A549 (cell line): ENCODE measurements around the gene ABL1. TPM values are rescaled to one million over a fixed set of nuclear protein-coding genes. Genes with fewer than 3 reads are reported as not detected.

Experiments
- ATAC-seq, 2 experiments: fragments of 200-7000 bp in 1 of 2; fragments of >200 bp in 1 of 2; cut with Nextera tagmentation in 1 of 2; cut with Tn5 transposase in 1 of 2; 3 replicates each; pipeline versions ENCODE4 v1.8.0 to v1.9.1; 2018 to 2020; ENCODE audit warnings: mild to moderate bottlenecking in 1 of 2, moderate library complexity in 1 of 2
- CTCF ChIA-PET: fragments of 300-600 bp; sonication (Branson Sonifier 250); formaldehyde crosslinking; extraction: SDS; loops from one replicate; lab custom pipeline; 2021; ENCODE audit warnings: antibody characterized with exemption, inconsistent platforms; lab: Yijun Ruan, JAX
- POLR2A ChIA-PET: fragments of 350-600 bp; formaldehyde crosslinking; extraction: SDS; loops from one replicate; lab custom pipeline; 2021; ENCODE audit warnings: antibody characterized with exemption, inconsistent platforms; lab: Yijun Ruan, JAX
- DNase-seq, 2 experiments: peaks; one replicate each; pipeline versions ENCODE4 v3.0.0 to v3.0.0-alpha.2; 2011 to 2016; ENCODE audit warnings: low read depth in 1 of 2, low spot score in 1 of 2
- FAIRE-seq: peaks from 2 replicates; lab custom pipeline; 2011; peaks lifted over from hg19 to GRCh38; lab: Jason Lieb, UNC
- H3K27ac ChIP-seq, 2 experiments: fragments of >200 bp; sonication (Bioruptor Twin); formaldehyde crosslinking; 3 replicates each; pipeline ENCODE4 v1.5.1; 2016 to 2017
- H3K4me1 ChIP-seq: fragments of >200 bp; sonication (Bioruptor Twin); formaldehyde crosslinking; 3 replicates; pipeline ENCODE4 v1.6.1; 2016
- H3K4me2 ChIP-seq: fragments of >200 bp; sonication (Bioruptor Twin); formaldehyde crosslinking; 3 replicates; pipeline ENCODE4 v1.6.1; 2016
- H3K4me3 ChIP-seq: fragments of >200 bp; sonication (Bioruptor Twin); formaldehyde crosslinking; 3 replicates; pipeline ENCODE4 v1.5.1; 2016
- H3K9me3 ChIP-seq: fragments of >200 bp; sonication (Bioruptor Twin); formaldehyde crosslinking; 3 replicates; pipeline ENCODE4 v1.6.1; 2016
- ATOH8 ChIP-seq: fragments of 250-450 bp; sonication (Bioruptor Pico); IDR thresholded peaks from 2 replicates; pipeline ENCODE4 v1.5.0; 2020; ENCODE audit warnings: low read depth, mild to moderate bottlenecking, moderate library complexity
- BCL3 ChIP-seq: fragments of >200 bp; sonication (Bioruptor Twin); formaldehyde crosslinking; IDR thresholded peaks from 3 replicates; pipeline ENCODE4 v1.6.1; 2016
- BHLHE40 ChIP-seq: IDR thresholded peaks from 2 replicates; pipeline ENCODE4 v1.6.1; 2012; ENCODE audit warnings: low read depth, low read length, inconsistent platforms
- CEBPB ChIP-seq, 2 experiments: fragments of >200 bp in 1 of 2; sonication (Bioruptor Twin) in 1 of 2; formaldehyde crosslinking in 1 of 2; IDR thresholded peaks; 2 replicates each; pipeline ENCODE4 v1.6.1; 2012 to 2016
- CHD2 ChIP-seq: fragments of 150-350 bp; IDR thresholded peaks from 2 replicates; pipeline ENCODE4 v1.6.1; 2014; ENCODE audit warnings: low read length; ENCODE audit not compliant: partially characterized antibody
- CTCF ChIP-seq: fragments of >200 bp; sonication (Bioruptor Twin); formaldehyde crosslinking; IDR thresholded peaks from 3 replicates; pipeline ENCODE4 v1.5.1; 2016
- E2F6 ChIP-seq: IDR thresholded peaks from 2 replicates; pipeline ENCODE4 v1.6.1; 2012; ENCODE audit warnings: low read depth, borderline replicate concordance
- ELK1 ChIP-seq: fragments of 150-350 bp; IDR thresholded peaks from 2 replicates; pipeline ENCODE4 v1.6.1; 2014; ENCODE audit warnings: low read depth, mild to moderate bottlenecking, low read length
- FOSL2 ChIP-seq, 2 experiments: fragments of 450-650 bp in 1 of 2; fragments of >200 bp in 1 of 2; sonication (Bioruptor Twin) in 1 of 2; formaldehyde crosslinking; IDR thresholded peaks; 2 replicates each; pipeline versions ENCODE4 v1.5.0 to v1.6.1; 2016 to 2020; ENCODE audit warnings: mild to moderate bottlenecking in 1 of 2, moderate library complexity in 1 of 2
- FOXS1 ChIP-seq: fragments of 250-450 bp; sonication (Bioruptor Pico); IDR thresholded peaks from 2 replicates; pipeline ENCODE4 v1.5.0; 2020; ENCODE audit warnings: mild to moderate bottlenecking, moderate library complexity
- HDAC2 ChIP-seq: fragments of 200-600 bp; sonication (generic); IDR thresholded peaks from 2 replicates; pipeline ENCODE4 v1.6.1; 2016
- HMGXB4 ChIP-seq: fragments of 250-450 bp; sonication (Bioruptor Pico); IDR thresholded peaks from 2 replicates; pipeline ENCODE4 v1.5.0; 2021; ENCODE audit warnings: mild to moderate bottlenecking, moderate library complexity, borderline replicate concordance
- HOXA7 ChIP-seq: fragments of 250-450 bp; sonication (Bioruptor Pico); IDR thresholded peaks from 2 replicates; pipeline ENCODE4 v1.5.0; 2020; ENCODE audit warnings: mild to moderate bottlenecking, moderate library complexity
- HOXB13 ChIP-seq: fragments of 250-450 bp; sonication (Bioruptor Pico); IDR thresholded peaks from 2 replicates; pipeline ENCODE4 v1.5.0; 2020; ENCODE audit warnings: low read depth, mild to moderate bottlenecking, moderate library complexity
- HOXB5 ChIP-seq: fragments of 250-450 bp; sonication (Bioruptor Pico); IDR thresholded peaks from 2 replicates; pipeline ENCODE4 v1.5.0; 2020; ENCODE audit warnings: mild to moderate bottlenecking, moderate library complexity
- JUN ChIP-seq, 2 experiments: fragments of >200 bp; sonication (Bioruptor Twin); formaldehyde crosslinking; IDR thresholded peaks; 2 replicates in 1 of 2; 3 replicates in 1 of 2; pipeline ENCODE4 v1.6.1; 2016 to 2017
- MAFK ChIP-seq: fragments of 450-650 bp; IDR thresholded peaks from 2 replicates; pipeline ENCODE4 v1.6.1; 2014; ENCODE audit not compliant: partially characterized antibody
- NPAS2 ChIP-seq: fragments of 250-450 bp; sonication (Bioruptor Pico); IDR thresholded peaks from 2 replicates; pipeline ENCODE4 v1.8.0; 2022; ENCODE audit warnings: mild to moderate bottlenecking, moderate library complexity, borderline replicate concordance
- POLR2A ChIP-seq: IDR thresholded peaks from 2 replicates; pipeline ENCODE4 v1.6.1; 2012; ENCODE audit warnings: mild to moderate bottlenecking, low read length
- POLR2AphosphoS2 ChIP-seq: conservative IDR thresholded peaks from 2 replicates; pipeline ENCODE4 v1.6.1; 2012; ENCODE audit warnings: low read length, improper control_type of control experiment, inconsistent platforms
- RAD21 ChIP-seq, 2 experiments: fragments of >200 bp in 1 of 2; sonication (Bioruptor Twin) in 1 of 2; formaldehyde crosslinking in 1 of 2; IDR thresholded peaks in 1 of 2; conservative IDR thresholded peaks in 1 of 2; 2 replicates in 1 of 2; 3 replicates in 1 of 2; pipeline ENCODE4 v1.6.1; 2012 to 2018; ENCODE audit warnings: inconsistent platforms in 1 of 2
- RARB ChIP-seq: fragments of 250-450 bp; sonication (Bioruptor Pico); IDR thresholded peaks from 2 replicates; pipeline ENCODE4 v1.8.0; 2021; ENCODE audit warnings: mild to moderate bottlenecking, moderate library complexity
- RCOR1 ChIP-seq: fragments of 150-350 bp; IDR thresholded peaks from 2 replicates; pipeline ENCODE4 v1.6.1; 2014; ENCODE audit warnings: antibody characterized with exemption, low read length, low read depth
- RFX5 ChIP-seq: fragments of 450-650 bp; IDR thresholded peaks from 2 replicates; pipeline ENCODE4 v1.7.1; 2014; ENCODE audit warnings: antibody characterized with exemption, mild to moderate bottlenecking, moderate library complexity
- SMC3 ChIP-seq: fragments of >200 bp; sonication (Bioruptor Twin); formaldehyde crosslinking; IDR thresholded peaks from 3 replicates; pipeline ENCODE4 v1.6.1; 2018; ENCODE audit warnings: inconsistent platforms
- SREBF2 ChIP-seq: fragments of 450-650 bp; IDR thresholded peaks from 2 replicates; pipeline ENCODE4 v1.6.1; 2014; ENCODE audit warnings: mild to moderate bottlenecking, moderate library complexity
- USF2 ChIP-seq: fragments of 450-650 bp; IDR thresholded peaks from 2 replicates; pipeline ENCODE4 v1.6.1; 2014; ENCODE audit warnings: antibody characterized with exemption
- whole genome bisulfite sequencing: methylation state at CpG from one replicate; pipeline ENCODE4 v1.1.6; 2017; ENCODE audit errors: missing lambda C conversion rate; 5-methylcytosine and 5-hydroxymethylcytosine counted together
- polyA plus RNA-seq, 4 experiments: library from polyadenylated mRNA; depleted of rRNA in 3 of 4; stranded (reverse); fragments of >200 nt; fragmentation: RNase III in 1 of 4; extraction: RNeasy Plus Mini Kit Qiagen cat#74134 plus additional on column Dnase treatment in 1 of 4; gene quantifications; 2 replicates in 3 of 4; 3 replicates in 1 of 4; pipeline ENCODE4 v1.2.3, GENCODE V29; 2011 to 2017

ABL1 gene
- polyA plus RNA-seq, 2 of the 4 experiments (the other 2 are of a cell fraction), result 26.5 to 32.4 TPM

- no peaks in the 10 kb centered on the region for H3K9me3 ChIP-seq
- ChIA-PET POLR2A (no interaction called here), CTCF (interaction anchor here (0.7 to 5.9 kb wide), 37 partner anchors 8 to 192 kb away, joined by 3 to 97 read pairs (median 4); partner anchors contain the start of gene FIBCD1)
- H3K4me2 ChIP-seq, result no peak overlapping the region
- 83% methylated on average over 26 of the region's 34 CpGs for WGBS
- no peak overlapping the region for H3K4me3 ChIP-seq
- 0 out of 6 replicates have a peak overlapping the region, but pooled peaks of 1 of the 2 experiments have one; percentile 21 for H3K27ac ChIP-seq
- H3K4me1 ChIP-seq, result no peaks in the 10 kb centered on the region
- peak; percentile 63 to 79 for ATAC-seq
- peak; percentile 22; the same call in 1 of the 2 replicates for TF ChIP-seq USF2
- TF ChIP-seq BHLHE40, result no peak
- no peak for TF ChIP-seq RFX5
- TF ChIP-seq FOXS1 (CRISPR knock-in tag), result no peak
- TF ChIP-seq SMC3, result peak; percentile 70
- TF ChIP-seq MAFK, result no peak
- TF ChIP-seq CHD2, result no peak
- no peak for TF ChIP-seq NPAS2
- no peak for TF ChIP-seq HMGXB4 (CRISPR knock-in tag)
- TF ChIP-seq HOXB5, result no peak
- no peak for TF ChIP-seq HOXA7 (CRISPR knock-in tag)
- no peak for TF ChIP-seq RARB (CRISPR knock-in tag)
- no peak for TF ChIP-seq HDAC2
- no peak for TF ChIP-seq SREBF2
- no peak for TF ChIP-seq POLR2A
- no peak for TF ChIP-seq BCL3
- TF ChIP-seq POLR2AphosphoS2, result no peak
- no peak for TF ChIP-seq HOXB13 (CRISPR knock-in tag)
- no peak for TF ChIP-seq RCOR1
- no peak for TF ChIP-seq ELK1
- TF ChIP-seq CTCF, result peak; percentile 48
- peak; percentile 73 to 82 for TF ChIP-seq RAD21 (conservative IDR thresholded peaks at IDR 0.05 in 1 of 2, IDR thresholded peaks at IDR 0.05 in 1 of 2)
- no peak for TF ChIP-seq CEBPB (IDR thresholded peaks at IDR 0.05)
- no peak; a peak in 1 of 5 replicates for TF ChIP-seq JUN (IDR thresholded peaks at IDR 0.05)
- no peak for TF ChIP-seq E2F6
- no peak for TF ChIP-seq ATOH8 (CRISPR knock-in tag)
- TF ChIP-seq FOSL2 (IDR thresholded peaks at IDR 0.05), result no peak
- no peak for TF ChIP-seq FOSL2 (CRISPR knock-in tag; IDR thresholded peaks at IDR 0.05)
- no peak for FAIRE-seq
- peak; percentile 35 to 67 for DNase-seq
Observed at GRCh38 chr9:130893341-130894101, 58.5 kb downstream of the ABL1 start.
